ENCODE measurements around the gene DBN1.

The DBN1 gene

DNA sequence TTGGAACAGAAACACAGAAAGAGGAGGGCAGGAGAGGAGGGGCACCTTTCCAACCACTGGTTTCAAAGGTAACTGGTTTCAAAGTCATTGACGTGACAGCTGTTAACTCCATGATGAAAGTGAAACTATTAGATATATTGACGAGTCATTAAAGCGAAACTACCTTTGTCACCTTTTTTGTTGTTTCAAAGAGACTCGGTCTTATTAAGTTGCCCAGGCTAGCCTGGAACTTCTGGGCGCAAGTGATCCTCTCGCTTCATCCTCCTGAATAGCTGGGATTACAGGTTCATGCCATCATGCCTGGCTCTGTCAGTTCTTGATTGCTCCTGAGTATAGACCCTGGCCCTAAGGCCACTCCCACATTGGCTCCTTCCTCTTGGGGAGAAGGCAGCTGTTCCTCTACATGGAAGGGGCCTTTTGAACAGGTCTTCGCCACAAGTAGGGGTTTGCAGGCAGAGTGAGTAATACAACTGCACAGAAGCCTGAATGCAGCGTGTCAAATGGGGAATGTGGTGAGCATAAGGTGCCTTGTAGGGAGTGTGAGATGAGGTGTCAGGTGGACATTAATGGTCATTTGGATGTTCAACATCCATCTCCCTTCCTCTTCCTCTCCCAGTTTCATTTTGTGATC is 60.7 kb downstream of the DBN1 start:
- no peaks in the 10 kb centered on the region for H3K36me3 Mint-ChIP-seq (ENCODE audit: low read depth)
- no peaks in the 10 kb centered on the region for H3K9me3 Mint-ChIP-seq
- no peak overlapping the region for H3K4me3 Mint-ChIP-seq
- H3K27ac Mint-ChIP-seq, result no peak overlapping the region
- H3K4me1 Mint-ChIP-seq (ENCODE audit: low read depth), result peaks cover 50% of the 10 kb centered on the region
- intact Hi-C loops (cut with micrococcal nuclease), result no loop called here
- H3K27me3 Mint-ChIP-seq, result peaks cover 8% of the 10 kb centered on the region

DNA sequence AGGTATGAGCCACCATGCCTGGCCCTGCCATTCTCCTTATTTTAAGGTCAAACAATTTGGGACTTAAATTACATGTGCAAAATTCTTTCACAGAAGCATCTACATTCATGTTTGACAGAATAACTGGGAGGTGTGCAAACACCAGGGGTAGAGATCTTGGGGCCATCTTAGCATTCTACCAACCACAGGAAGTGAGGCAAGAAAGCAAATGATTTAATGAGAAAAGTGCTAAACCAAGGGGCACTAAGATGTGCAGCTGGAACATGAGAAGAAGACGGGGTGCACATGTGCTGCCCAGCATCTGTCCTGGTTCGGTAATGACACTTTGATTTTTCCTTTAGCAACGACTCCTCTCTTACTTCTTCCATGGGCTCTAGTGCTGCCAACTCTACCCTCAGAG is 62.9 kb downstream of the DBN1 start:
- Mint-ChIP-seq H3K36me3 (ENCODE audit: low read depth) (no peaks in the 10 kb centered on the region), H3K27ac (no peak overlapping the region), H3K9me3 (no peaks in the 10 kb centered on the region), H3K27me3 (peaks cover 13% of the 10 kb centered on the region), H3K4me1 (ENCODE audit: low read depth) (peaks cover 41% of the 10 kb centered on the region), H3K4me3 (no peak overlapping the region)
- intact Hi-C loops (cut with micrococcal nuclease), result no loop called here

DNA sequence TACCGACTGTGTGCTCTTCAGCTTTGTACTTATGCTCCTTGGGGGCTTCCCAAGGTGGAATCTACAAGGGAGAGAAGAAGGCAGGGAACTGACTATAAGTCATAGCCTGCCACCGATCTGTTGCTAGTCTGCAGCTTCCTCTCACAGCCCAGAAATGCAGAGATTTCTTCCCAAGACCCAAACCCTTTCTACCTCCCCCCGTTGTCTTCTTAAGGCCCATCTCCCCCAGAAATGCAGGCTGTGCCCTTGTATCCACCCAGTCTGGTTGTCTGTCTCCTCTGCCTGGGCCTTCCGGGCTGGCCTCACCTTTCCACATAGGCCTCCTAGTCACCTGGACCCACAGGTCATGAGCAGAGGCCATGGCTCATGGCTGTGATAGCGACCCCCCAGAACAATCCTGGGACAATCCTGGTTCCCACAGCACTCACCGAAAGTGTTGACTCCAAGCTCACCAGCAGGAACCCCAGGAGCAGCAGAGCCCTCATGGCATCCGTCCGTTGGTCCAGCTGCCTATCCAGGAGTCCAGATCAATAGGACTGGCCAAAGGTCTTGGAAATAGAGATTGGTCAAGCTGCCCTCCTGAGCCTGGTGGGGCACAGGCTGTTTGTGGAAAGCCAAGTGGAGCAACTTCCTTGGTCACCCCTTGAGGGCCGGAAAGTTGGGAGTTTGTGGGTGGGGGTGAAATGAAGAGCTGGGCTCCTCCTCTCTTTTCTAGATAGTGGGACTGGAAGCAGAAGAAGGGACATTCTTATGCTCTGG is 64.2 kb downstream of the DBN1 start, which contains the start of gene F12:
Gene F12 (minus strand): TSS at position 522 of the 759 bp plus-strand sequence. CDS start 37 bp downstream, at position 485.
- Mint-ChIP-seq H3K4me1 (ENCODE audit: low read depth) (peaks cover 47% of the 10 kb centered on the region), H3K4me3 (no peak within 1 kb of the TSS), H3K9me3 (no peaks in the 10 kb centered on the region), H3K36me3 (ENCODE audit: low read depth) (no peaks in the 10 kb centered on the region), H3K27ac (no peak within 1 kb of the TSS), H3K27me3 (peaks cover 23% of the 10 kb centered on the region)
- intact Hi-C loops (cut with micrococcal nuclease), result no loop called here

All from dendritic cell treated with granulocyte-macrophage colony-stimulating factor and Interleukin-4, amounts not matched to agents 40 ng/mL and 50 ng/mL, for 4 days (primary cell).